ENCODE data around the gene MTUS2.
"Not testable (repeated sequence)": the region's sequence is repeated elsewhere in the genome, so short reads cannot be mapped to it uniquely, and the experiment has no call there.

Gene MTUS2

GRCh38 chr13:29345860-29346582, 525.9 kb downstream of the MTUS2 start:
- not testable (repeated sequence) for DNase-seq

- no peak for DNase-seq
Measured at GRCh38 chr13:29355029-29355428, 534.9 kb downstream of the MTUS2 start.

- no peak for DNase-seq
Measured at GRCh38 chr13:29359181-29359580, 539.0 kb downstream of the MTUS2 start.

GRCh38 chr13:29361716-29362115, 541.6 kb downstream of the MTUS2 start:
- DNase-seq = no peak

GRCh38 chr13:29362849-29363604, 542.9 kb downstream of the MTUS2 start:
- peak; percentile 46 for DNase-seq

GRCh38 chr13:29369060-29369743, 549.1 kb downstream of the MTUS2 start:
- peak; percentile 43 for DNase-seq

- DNase-seq = no peak
Measured at GRCh38 chr13:29379281-29379680, 559.1 kb downstream of the MTUS2 start.

GRCh38 chr13:29379865-29380264, 559.7 kb downstream of the MTUS2 start:
- DNase-seq = no peak

GRCh38 chr13:29382021-29382420, 561.9 kb downstream of the MTUS2 start:
- DNase-seq = no peak

- no peak for DNase-seq
Measured at GRCh38 chr13:29383476-29383875, 563.3 kb downstream of the MTUS2 start.

- DNase-seq = no peak
Measured at GRCh38 chr13:29384466-29384865, 564.3 kb downstream of the MTUS2 start.

GRCh38 chr13:29384871-29385270, 564.7 kb downstream of the MTUS2 start:
- no peak for DNase-seq

- DNase-seq = no peak
Measured at GRCh38 chr13:29386246-29386645, 566.1 kb downstream of the MTUS2 start.

GRCh38 chr13:29390598-29390997, 570.5 kb downstream of the MTUS2 start:
- not testable (repeated sequence) for DNase-seq

- DNase-seq = no peak
Measured at GRCh38 chr13:29396446-29396845, 576.3 kb downstream of the MTUS2 start.

GRCh38 chr13:29397265-29397664, 577.1 kb downstream of the MTUS2 start:
- no peak for DNase-seq

GRCh38 chr13:29402166-29402636, 582.1 kb downstream of the MTUS2 start:
- no peak for DNase-seq

- no peak for DNase-seq
Measured at GRCh38 chr13:29405401-29405800, 585.3 kb downstream of the MTUS2 start.

GRCh38 chr13:29411481-29411880, 591.3 kb downstream of the MTUS2 start:
- no peak for DNase-seq

- DNase-seq = no peak
Measured at GRCh38 chr13:29418026-29418425, 597.9 kb downstream of the MTUS2 start.

GRCh38 chr13:29421118-29421517, 601.0 kb downstream of the MTUS2 start:
- no peak for DNase-seq

GRCh38 chr13:29422015-29422414, 601.9 kb downstream of the MTUS2 start:
- no peak for DNase-seq

- no peak for DNase-seq
Measured at GRCh38 chr13:29423050-29423449, 602.9 kb downstream of the MTUS2 start.

GRCh38 chr13:29427937-29428309, 607.8 kb downstream of the MTUS2 start:
- DNase-seq = no peak

Data from HCEC 1CT (cell line).